AG04449 (cell line): ENCODE measurements around the gene ZNF362.

Experiments used
- CTCF ChIA-PET: fragments of 350-600 bp; formaldehyde crosslinking; extraction: SDS; loops from one replicate; lab custom pipeline; 2021; ENCODE audit warnings: antibody characterized with exemption; lab: Yijun Ruan, JAX
- POLR2A ChIA-PET: fragments of 400-600, 350-600 bp; formaldehyde crosslinking; extraction: SDS; loops from one replicate; lab custom pipeline; 2020; ENCODE audit warnings: antibody characterized with exemption, inconsistent platforms; lab: Yijun Ruan, JAX
- DNase-seq: peaks from one replicate; pipeline ENCODE4 v3.0.0-alpha.2; 2010; ENCODE audit warnings: low read depth, low spot score
- H3K4me3 ChIP-seq: 2 replicates; pipeline ENCODE4 v1.5.1; 2011; ENCODE audit warnings: low read depth, mild to moderate bottlenecking, control low read depth, low read length
- TF ChIP-seq, protein P1 (sequence below): IDR thresholded peaks from one replicate; pipeline ENCODE4 v1.5.1; 2011; ENCODE audit warnings: mild to moderate bottlenecking, moderate library complexity, low read length, control low read depth, inconsistent platforms; ENCODE audit not compliant: insufficient read depth; ENCODE audit errors: missing control alignments

The ZNF362 gene, protein sequence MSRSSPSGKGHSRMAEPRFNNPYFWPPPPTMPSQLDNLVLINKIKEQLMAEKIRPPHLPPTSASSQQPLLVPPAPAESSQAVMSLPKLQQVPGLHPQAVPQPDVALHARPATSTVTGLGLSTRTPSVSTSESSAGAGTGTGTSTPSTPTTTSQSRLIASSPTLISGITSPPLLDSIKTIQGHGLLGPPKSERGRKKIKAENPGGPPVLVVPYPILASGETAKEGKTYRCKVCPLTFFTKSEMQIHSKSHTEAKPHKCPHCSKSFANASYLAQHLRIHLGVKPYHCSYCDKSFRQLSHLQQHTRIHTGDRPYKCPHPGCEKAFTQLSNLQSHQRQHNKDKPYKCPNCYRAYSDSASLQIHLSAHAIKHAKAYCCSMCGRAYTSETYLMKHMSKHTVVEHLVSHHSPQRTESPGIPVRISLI

DNA sequence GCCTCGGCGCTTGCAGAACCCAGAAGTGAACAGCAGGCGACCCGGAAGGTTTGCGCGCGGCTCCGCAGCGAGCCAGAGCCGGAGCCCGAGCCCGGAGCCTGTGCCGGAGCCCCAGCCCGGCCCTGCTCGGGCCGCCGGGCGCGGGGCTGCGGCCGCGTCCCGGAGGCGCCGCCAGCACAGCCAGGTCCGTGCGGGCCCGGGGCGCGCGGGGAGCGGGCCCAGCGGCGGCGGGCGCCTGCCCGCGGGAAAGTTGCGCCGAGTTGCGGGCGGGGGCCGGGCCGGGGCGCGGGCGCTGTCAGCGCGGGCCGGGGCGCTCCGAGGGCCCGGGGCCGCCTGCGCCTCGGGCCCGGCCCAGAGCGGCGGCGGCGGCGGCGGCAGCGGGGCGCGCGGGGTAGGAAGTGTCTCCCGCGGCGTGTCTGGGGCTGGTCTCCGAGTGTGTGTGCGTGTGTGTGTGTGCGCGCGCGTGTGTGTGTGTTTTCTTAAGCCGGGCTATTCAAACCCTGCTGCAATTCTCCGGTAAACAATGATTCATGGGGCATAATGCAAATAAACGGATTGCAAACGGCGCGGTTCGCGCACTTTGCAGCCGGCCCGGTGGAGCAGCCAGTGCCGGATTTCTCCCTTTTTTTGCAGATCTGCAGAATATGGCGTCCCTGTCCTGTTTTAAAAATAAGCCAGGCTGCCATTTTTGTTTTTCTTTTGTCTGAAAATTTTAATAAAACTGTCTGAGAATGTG lies at the start of gene ZNF362:
Gene ZNF362, plus strand, starts transcription at position 22 of the 736 bp plus-strand sequence. CDS start 14,083 bp downstream, outside the sequence.
- TF ChIP-seq, protein P1, sequence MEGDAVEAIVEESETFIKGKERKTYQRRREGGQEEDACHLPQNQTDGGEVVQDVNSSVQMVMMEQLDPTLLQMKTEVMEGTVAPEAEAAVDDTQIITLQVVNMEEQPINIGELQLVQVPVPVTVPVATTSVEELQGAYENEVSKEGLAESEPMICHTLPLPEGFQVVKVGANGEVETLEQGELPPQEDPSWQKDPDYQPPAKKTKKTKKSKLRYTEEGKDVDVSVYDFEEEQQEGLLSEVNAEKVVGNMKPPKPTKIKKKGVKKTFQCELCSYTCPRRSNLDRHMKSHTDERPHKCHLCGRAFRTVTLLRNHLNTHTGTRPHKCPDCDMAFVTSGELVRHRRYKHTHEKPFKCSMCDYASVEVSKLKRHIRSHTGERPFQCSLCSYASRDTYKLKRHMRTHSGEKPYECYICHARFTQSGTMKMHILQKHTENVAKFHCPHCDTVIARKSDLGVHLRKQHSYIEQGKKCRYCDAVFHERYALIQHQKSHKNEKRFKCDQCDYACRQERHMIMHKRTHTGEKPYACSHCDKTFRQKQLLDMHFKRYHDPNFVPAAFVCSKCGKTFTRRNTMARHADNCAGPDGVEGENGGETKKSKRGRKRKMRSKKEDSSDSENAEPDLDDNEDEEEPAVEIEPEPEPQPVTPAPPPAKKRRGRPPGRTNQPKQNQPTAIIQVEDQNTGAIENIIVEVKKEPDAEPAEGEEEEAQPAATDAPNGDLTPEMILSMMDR, result peak; percentile 34
- H3K4me3 ChIP-seq, result peak within 1 kb of the TSS; percentile 76
- ChIA-PET POLR2A (interaction anchor here (0.6 kb wide), 1 partner anchor 155 kb away, joined by 4 read pairs; no protein-coding TSS in a partner anchor), CTCF (interaction anchor here (0.7 to 1.5 kb wide), 3 partner anchors 39 to 376 kb away, joined by 3 to 10 read pairs (median 5); no protein-coding TSS in a partner anchor)
- no peak for DNase-seq

DNA sequence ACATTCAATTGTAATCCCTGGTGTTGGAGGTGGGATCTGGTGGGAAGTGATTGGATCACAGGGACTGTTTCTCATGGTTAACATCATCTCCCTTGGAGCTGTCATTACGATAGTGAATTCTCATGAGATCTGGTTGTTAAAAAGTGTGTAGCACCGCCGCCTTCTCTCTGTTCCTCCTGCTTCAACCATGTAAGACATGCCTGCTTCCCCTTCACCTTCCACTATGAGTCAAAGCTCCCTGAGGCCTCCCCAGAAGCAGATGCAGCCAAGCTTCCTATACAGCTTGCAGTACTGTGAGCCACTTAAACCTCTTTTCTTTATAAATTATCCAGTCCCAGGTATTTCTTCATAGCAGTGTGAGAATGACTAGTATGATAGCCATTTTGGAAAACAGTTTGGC lies 44.3 kb upstream of the ZNF362 start:
- no peak for DNase-seq
- POLR2A ChIA-PET, result no interaction called here
- CTCF ChIA-PET, result no interaction called here
- no peak overlapping the region for H3K4me3 ChIP-seq
- TF ChIP-seq, protein P1, result no peak

- DNase-seq, result no peak
- ChIA-PET CTCF (interaction anchor here (0.8 to 1.9 kb wide), 10 partner anchors 15 to 252 kb away, joined by 3 to 6 read pairs (median 3); no protein-coding TSS in a partner anchor), POLR2A (interaction anchor here (1.2 kb wide), 1 partner anchor 9 kb away, joined by 3 read pairs; no protein-coding TSS in a partner anchor)
- TF ChIP-seq, protein P1, result no peak
- H3K4me3 ChIP-seq, result no peak overlapping the region
Observed at GRCh38 chr1:33219886-33220661, 36.2 kb upstream of the ZNF362 start.

DNA sequence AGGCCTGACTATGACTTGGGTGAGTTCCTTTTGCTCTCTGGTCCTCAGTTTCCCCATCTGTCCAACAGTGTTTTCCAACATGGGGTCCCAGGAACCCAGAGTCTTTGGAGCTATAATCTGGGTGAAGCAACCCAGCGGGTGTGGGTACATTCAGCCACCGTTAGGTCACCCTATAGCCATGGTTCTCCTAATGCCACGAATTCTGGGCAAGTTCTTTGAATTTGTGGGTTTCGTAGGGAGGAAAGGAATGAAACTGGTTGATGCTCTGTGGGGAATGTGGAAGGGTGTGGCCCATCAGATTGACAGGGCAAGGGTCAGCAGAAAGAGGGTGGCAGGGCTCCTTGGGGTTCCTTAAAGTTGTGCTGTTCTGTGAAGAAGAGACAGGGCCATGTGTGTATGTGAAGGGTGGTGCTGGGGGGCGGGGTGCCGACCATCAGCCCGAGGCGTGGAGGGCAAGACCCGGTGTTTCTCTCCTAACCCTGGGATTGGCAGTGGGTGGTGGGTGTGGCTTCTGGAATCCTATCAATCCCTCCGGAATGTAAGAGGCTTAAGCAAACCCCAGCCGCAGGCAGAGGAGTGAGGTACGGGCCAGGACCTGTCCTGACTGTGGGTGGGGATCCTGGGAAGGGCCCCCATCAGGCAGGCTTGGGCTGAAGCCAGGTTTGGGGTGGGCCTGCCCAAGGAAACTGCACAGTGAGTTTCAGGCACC lies 35.5 kb upstream of the ZNF362 start:
- DNase-seq, result no peak
- H3K4me3 ChIP-seq, result no peak overlapping the region
- TF ChIP-seq, protein P1, result no peak
- ChIA-PET CTCF (interaction anchor here (1.0 to 1.9 kb wide), 8 partner anchors 20 to 143 kb away, joined by 3 to 6 read pairs (median 3); no protein-coding TSS in a partner anchor), POLR2A (interaction anchor here (1.2 kb wide), 1 partner anchor 8 kb away, joined by 3 read pairs; no protein-coding TSS in a partner anchor)

DNA sequence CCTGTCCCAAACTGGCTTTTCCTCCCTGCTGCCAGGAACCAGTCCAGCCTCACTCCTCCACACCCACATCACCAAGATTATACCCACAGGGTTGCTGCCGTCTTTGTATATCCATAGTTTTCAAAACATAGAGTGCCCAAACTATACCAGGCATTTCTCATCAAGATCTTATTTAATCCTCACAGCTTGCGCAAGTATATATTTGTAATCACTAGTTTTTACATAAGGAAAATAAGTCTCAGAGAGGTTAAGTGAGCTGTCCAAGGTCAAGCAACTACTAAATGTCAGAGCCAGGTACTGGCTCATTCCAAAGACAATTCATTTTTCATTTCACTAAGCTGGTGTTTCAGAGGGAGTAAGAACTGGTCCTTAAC lies 34.9 kb upstream of the ZNF362 start:
- TF ChIP-seq, protein P1, result no peak
- DNase-seq, result no peak
- POLR2A ChIA-PET, result no interaction called here
- H3K4me3 ChIP-seq, result no peak overlapping the region
- CTCF ChIA-PET, result interaction anchor here (1.0 to 1.4 kb wide), 3 partner anchors 9 to 249 kb away, joined by 3 to 4 read pairs (median 3); no protein-coding TSS in a partner anchor
